GM19351 (cell line): ENCODE data around the gene OR6X1.
"Not testable (repeated sequence)": the region's sequence is repeated elsewhere in the genome, so short reads cannot be mapped to it uniquely, and the experiment has no call there.

Source experiments
- ATAC-seq: cut with Tn5 transposase; IDR thresholded peaks from one replicate; pipeline ENCODE4 v1.9.1; 2021; ENCODE audit warnings: mild to moderate bottlenecking, moderate library complexity; ENCODE audit not compliant: unreplicated experiment

Gene OR6X1

GRCh38 chr11:123755344-123755743 lies 1.0 kb upstream of the OR6X1 start:
- no peak for ATAC-seq

GRCh38 chr11:123753110-123753509 lies 1.2 kb downstream of the OR6X1 start:
- no peak for ATAC-seq

GRCh38 chr11:123751781-123752180 lies 2.5 kb downstream of the OR6X1 start:
- ATAC-seq: no peak

GRCh38 chr11:123748349-123748748 lies 6.0 kb downstream of the OR6X1 start:
- not testable (repeated sequence) for ATAC-seq

- no peak for ATAC-seq
Observed at GRCh38 chr11:123745764-123746451, 8.4 kb downstream of the OR6X1 start.

- no peak for ATAC-seq
Observed at GRCh38 chr11:123742724-123743120, 11.6 kb downstream of the OR6X1 start.

GRCh38 chr11:123742031-123742723 lies 12.1 kb downstream of the OR6X1 start:
- no peak for ATAC-seq

- peak; percentile 97 for ATAC-seq
Observed at GRCh38 chr11:123741159-123742030, 12.9 kb downstream of the OR6X1 start, which contains the start of gene ZNF202. Gene ZNF202, minus strand, starts transcription at chr11:123741660. Its CDS starts 10,772 bp downstream, at chr11:123730888.

GRCh38 chr11:123740787-123741158 lies 13.5 kb downstream of the OR6X1 start:
- peak; percentile 5 for ATAC-seq

GRCh38 chr11:123738374-123738773 lies 15.9 kb downstream of the OR6X1 start:
- no peak for ATAC-seq

- ATAC-seq: no peak
Observed at GRCh38 chr11:123736769-123737168, 17.5 kb downstream of the OR6X1 start.

GRCh38 chr11:123729602-123730001 lies 24.7 kb downstream of the OR6X1 start:
- ATAC-seq: no peak

GRCh38 chr11:123725995-123726655 lies 28.2 kb downstream of the OR6X1 start:
- ATAC-seq: no peak

- ATAC-seq: no peak
Observed at GRCh38 chr11:123719452-123719851, 34.9 kb downstream of the OR6X1 start.

- no peak for ATAC-seq
Observed at GRCh38 chr11:123718469-123718868, 35.8 kb downstream of the OR6X1 start.

GRCh38 chr11:123718063-123718462 lies 36.3 kb downstream of the OR6X1 start:
- ATAC-seq: no peak

GRCh38 chr11:123712627-123713026 lies 41.7 kb downstream of the OR6X1 start:
- not testable (repeated sequence) for ATAC-seq

- ATAC-seq: peak; percentile 63
Observed at GRCh38 chr11:123707606-123708205, 46.6 kb downstream of the OR6X1 start.

GRCh38 chr11:123707206-123707605 lies 47.1 kb downstream of the OR6X1 start:
- ATAC-seq: no peak

GRCh38 chr11:123704341-123704740 lies 50.0 kb downstream of the OR6X1 start:
- no peak for ATAC-seq
